GM18951 (cell line): ENCODE data around the gene LILRA2.
"Not testable (repeated sequence)": the region's sequence is repeated elsewhere in the genome, so short reads cannot be mapped to it uniquely, and the experiment has no call there.

Experiments
- POLR2A ChIP-seq: IDR thresholded peaks from 4 replicates; pipeline ENCODE4 v1.6.1; 2011; ENCODE audit warnings: mild to moderate bottlenecking; ENCODE audit not compliant: insufficient read length, insufficient read depth; ENCODE audit errors: extremely low read depth
- in situ Hi-C: fragments of 300-500 bp; cut with MboI; formaldehyde crosslinking; loops from one replicate; pipeline ENCODE4 v1.12.0; 2022; ENCODE audit warnings: low sequenced_read_pairs, mixed read lengths, inconsistent platforms; ENCODE audit not compliant: unreplicated experiment

LILRA2 gene

DNA sequence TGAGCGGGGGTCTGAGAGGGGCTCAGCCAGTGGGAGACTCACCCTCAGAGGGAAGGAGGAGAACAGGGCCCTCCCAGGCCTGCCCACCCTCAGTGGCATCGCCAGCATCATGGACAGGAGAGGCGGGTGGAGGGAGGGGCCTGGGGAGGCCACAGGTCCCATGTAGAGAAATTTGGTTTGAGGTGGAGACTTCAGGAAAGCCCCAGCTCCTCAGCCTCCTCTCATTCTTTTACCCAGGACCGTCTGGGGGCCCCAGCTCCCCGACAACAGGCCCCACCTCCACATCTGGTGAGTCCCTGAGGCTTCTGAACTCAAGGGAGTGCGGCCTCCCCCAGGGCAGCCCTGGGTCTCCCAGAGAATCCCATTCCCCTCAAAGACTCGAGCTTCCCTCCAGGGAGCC lies 59.8 kb downstream of the LILRA2 start:
- no peak for TF ChIP-seq POLR2A
- in situ Hi-C loops: no loop called here

GRCh38 chr19:54636081-54636480 lies 62.5 kb downstream of the LILRA2 start:
- in situ Hi-C loops: not testable (repeated sequence)

DNA sequence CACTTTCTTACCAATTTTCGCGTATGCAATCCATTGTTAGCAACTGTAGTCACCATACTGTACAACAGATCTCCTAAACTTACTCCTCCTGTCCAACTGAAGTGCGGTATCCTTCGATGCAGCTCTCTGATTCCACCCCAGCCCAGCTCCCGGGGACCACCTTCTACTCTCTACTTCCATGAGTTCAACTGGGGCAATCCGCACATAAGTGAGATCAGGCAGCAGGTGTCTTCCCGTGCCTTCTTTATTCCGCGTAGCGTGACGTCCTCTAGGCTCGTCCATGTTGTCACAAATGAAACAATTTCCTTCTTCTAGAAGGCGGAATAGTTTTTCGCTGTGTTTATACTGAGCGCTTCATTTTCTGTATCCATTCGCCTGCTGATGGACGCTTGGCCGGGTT lies 65.1 kb downstream of the LILRA2 start:
- in situ Hi-C loops: no loop called here

More for the DNA sequence above, 65.1 kb downstream of the LILRA2 start:
- no peak for TF ChIP-seq POLR2A
